ENCODE results near the gene OR2AG2. TPM values are rescaled to one million over a fixed set of nuclear protein-coding genes. Genes with fewer than 3 reads are reported as not detected.

The OR2AG2 gene
- total and polyA plus RNA-seq, 9 of the 15 experiments (the other 6 are each of a cell fraction or from before 2014, with no cell fraction given): 0.15 to 0.91 (median 0.55) TPM

- DNase-seq (ENCODE audit: extremely low read depth in 1 of 4, low spot score in 3 of 4) (no peak), ATAC-seq (no peak), FAIRE-seq (no peak)
- H3K9ac ChIP-seq (ENCODE audit: insufficient read depth in 1 of 2, low read depth in 2 of 2, low read length in 2 of 2): no peak overlapping the region
- no TSS peak for BruUV-seq (replicated peaks)
- no peaks in the 10 kb centered on the region for H3K9me3 ChIP-seq (replicated peaks; ENCODE audit: control insufficient read depth, insufficient read depth, low read depth, low read length)
- no peak overlapping the region for H3K27ac ChIP-seq (ENCODE audit: extremely low read depth, low read depth, low read length)
- H3K9me1 ChIP-seq (ENCODE audit: control insufficient read depth, insufficient read depth, low read length): no peaks in the 10 kb centered on the region
- no peaks in the 10 kb centered on the region for H4K20me1 ChIP-seq (replicated peaks; ENCODE audit: control insufficient read depth, insufficient read depth, low read length)
- WGBS (ENCODE audit: insufficient coverage, low coverage, missing lambda C conversion rate): 0% methylated on average over 2 of the region's 2 CpGs
- H3K79me2 ChIP-seq (ENCODE audit: control insufficient read depth, insufficient read depth, low read length): no peaks in the 10 kb centered on the region
- TF ChIP-seq HMG20A (CRISPR knock-in tag; conservative IDR thresholded peaks at IDR 0.05) (no peak), KDM5B (IDR thresholded peaks at IDR 0.05; ENCODE audit: insufficient replicate concordance, low read depth, low read length) (no peak), ZNF140 (CRISPR knock-in tag; IDR thresholded peaks at IDR 0.05) (no peak), ARID1B (IDR thresholded peaks at IDR 0.05) (no peak), ZNF551 (CRISPR knock-in tag; IDR thresholded peaks at IDR 0.05) (no peak), NFIX (CRISPR knock-in tag; IDR thresholded peaks at IDR 0.05; ENCODE audit: low read depth) (no peak), BRF2 (IDR thresholded peaks at IDR 0.05; ENCODE audit: borderline replicate concordance, insufficient read depth, insufficient read length) (no peak), HLTF (IDR thresholded peaks at IDR 0.05) (no peak), ZNF282 (CRISPR knock-in tag; IDR thresholded peaks at IDR 0.05) (no peak), MBD1 (CRISPR knock-in tag; IDR thresholded peaks at IDR 0.05) (no peak), MAFF (IDR thresholded peaks at IDR 0.05; ENCODE audit: low read length) (no peak), RBM22 (IDR thresholded peaks at IDR 0.05; ENCODE audit: low read depth, low read length, poor library complexity, severe bottlenecking) (no peak), POLR2AphosphoS2 (IDR thresholded peaks at IDR 0.05; ENCODE audit: low read length) (no peak), CHCHD3 (CRISPR knock-in tag; IDR thresholded peaks at IDR 0.05) (no peak)
- TF ChIP-seq, protein P1, sequence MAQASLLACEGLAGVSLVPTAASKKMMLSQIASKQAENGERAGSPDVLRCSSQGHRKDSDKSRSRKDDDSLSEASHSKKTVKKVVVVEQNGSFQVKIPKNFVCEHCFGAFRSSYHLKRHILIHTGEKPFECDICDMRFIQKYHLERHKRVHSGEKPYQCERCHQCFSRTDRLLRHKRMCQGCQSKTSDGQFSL (CRISPR knock-in tag; IDR thresholded peaks at IDR 0.05): no peak
- TF ChIP-seq, protein P1 (tag; IDR thresholded peaks at IDR 0.05): no peak
- TF ChIP-seq, protein P2, sequence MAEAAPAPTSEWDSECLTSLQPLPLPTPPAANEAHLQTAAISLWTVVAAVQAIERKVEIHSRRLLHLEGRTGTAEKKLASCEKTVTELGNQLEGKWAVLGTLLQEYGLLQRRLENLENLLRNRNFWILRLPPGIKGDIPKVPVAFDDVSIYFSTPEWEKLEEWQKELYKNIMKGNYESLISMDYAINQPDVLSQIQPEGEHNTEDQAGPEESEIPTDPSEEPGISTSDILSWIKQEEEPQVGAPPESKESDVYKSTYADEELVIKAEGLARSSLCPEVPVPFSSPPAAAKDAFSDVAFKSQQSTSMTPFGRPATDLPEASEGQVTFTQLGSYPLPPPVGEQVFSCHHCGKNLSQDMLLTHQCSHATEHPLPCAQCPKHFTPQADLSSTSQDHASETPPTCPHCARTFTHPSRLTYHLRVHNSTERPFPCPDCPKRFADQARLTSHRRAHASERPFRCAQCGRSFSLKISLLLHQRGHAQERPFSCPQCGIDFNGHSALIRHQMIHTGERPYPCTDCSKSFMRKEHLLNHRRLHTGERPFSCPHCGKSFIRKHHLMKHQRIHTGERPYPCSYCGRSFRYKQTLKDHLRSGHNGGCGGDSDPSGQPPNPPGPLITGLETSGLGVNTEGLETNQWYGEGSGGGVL (CRISPR knock-in tag; IDR thresholded peaks at IDR 0.05): no peak
- no peak overlapping the region for H3K4me2 ChIP-seq (ENCODE audit: insufficient read depth, low read length)
- ChIA-PET POLR2A (no interaction called here), CTCF (ENCODE audit: low intra/inter-chr PET ratio) (no interaction called here)
- in situ Hi-C loops (cut with MboI): no loop called here
- no peaks in the 10 kb centered on the region; a peak in 1 of 5 replicates for H3K27me3 ChIP-seq (ENCODE audit: control insufficient read depth in 2 of 2, insufficient read depth in 2 of 2, low read length in 2 of 2)
- no peaks in the 10 kb centered on the region for H3K4me1 ChIP-seq (replicated peaks in 1 of 2; ENCODE audit: control insufficient read depth in 2 of 2, insufficient read depth in 2 of 2, low read length in 2 of 2)
- no peaks in the 10 kb centered on the region for H3K36me3 ChIP-seq (ENCODE audit: control insufficient read depth, insufficient read depth, low read length)
- intact Hi-C loops (cut with micrococcal nuclease): loop anchor here (10.0 kb wide), 1 partner anchor 281 kb away; no protein-coding TSS in a partner anchor
- no peak overlapping the region for H3K4me3 ChIP-seq
- no peak overlapping the region for H2AFZ ChIP-seq (ENCODE audit: low read depth, low read length)
Observed at GRCh38 chr11:6813656-6814055, 41.9 kb upstream of the OR2AG2 start.

All from K562 (cell line).